OCI-LY3 (cell line): ENCODE results near the gene IP6K1.

ENCODE experiments used
- EZH2phosphoT487 ChIP-seq: fragments of 200-600 bp; shearing (Covaris generic); IDR thresholded peaks from 2 replicates; pipeline ENCODE4 v1.6.1; 2018; ENCODE audit warnings: antibody characterized with exemption, mixed run types, low read depth
- TF ChIP-seq, protein P1 (sequence below): fragments of 200-600, 300-600 bp; sonication (generic); IDR thresholded peaks from 2 replicates; pipeline ENCODE4 v1.5.1; 2014; ENCODE audit warnings: antibody characterized with exemption, low read length, low read depth

DNA sequence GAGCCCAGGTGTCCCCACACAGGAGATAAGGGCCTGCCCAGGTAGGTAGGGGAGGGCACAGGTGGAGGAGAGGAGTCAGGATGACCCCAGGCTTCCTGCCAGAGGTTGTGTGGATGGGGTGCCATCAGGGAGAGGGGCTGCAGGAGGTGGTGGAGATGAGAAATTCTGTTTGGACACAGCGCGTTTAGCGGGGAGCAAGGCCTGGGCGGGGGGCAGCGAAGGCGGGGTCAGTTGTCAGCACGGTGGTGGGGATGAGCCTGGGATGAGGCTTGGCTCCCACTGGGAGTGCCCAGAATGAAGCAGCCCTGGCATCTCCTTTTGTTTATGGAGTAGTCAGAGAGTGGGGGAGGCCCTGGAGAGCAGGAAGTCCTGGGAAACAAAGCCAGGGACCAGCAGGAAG, 82.4 kb downstream of the IP6K1 start:
- TF ChIP-seq, protein P1, sequence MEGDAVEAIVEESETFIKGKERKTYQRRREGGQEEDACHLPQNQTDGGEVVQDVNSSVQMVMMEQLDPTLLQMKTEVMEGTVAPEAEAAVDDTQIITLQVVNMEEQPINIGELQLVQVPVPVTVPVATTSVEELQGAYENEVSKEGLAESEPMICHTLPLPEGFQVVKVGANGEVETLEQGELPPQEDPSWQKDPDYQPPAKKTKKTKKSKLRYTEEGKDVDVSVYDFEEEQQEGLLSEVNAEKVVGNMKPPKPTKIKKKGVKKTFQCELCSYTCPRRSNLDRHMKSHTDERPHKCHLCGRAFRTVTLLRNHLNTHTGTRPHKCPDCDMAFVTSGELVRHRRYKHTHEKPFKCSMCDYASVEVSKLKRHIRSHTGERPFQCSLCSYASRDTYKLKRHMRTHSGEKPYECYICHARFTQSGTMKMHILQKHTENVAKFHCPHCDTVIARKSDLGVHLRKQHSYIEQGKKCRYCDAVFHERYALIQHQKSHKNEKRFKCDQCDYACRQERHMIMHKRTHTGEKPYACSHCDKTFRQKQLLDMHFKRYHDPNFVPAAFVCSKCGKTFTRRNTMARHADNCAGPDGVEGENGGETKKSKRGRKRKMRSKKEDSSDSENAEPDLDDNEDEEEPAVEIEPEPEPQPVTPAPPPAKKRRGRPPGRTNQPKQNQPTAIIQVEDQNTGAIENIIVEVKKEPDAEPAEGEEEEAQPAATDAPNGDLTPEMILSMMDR = no peak
- no peak for TF ChIP-seq EZH2phosphoT487
